SK-N-MC (cell line): ENCODE data around the gene RLBP1.

Source experiments
- DNase-seq: peaks from one replicate; pipeline ENCODE4 v3.0.0-alpha.2; 2011; ENCODE audit warnings: low read depth, low spot score
- H3K27ac ChIP-seq: fragments of 200-600 bp; sonication (generic); 2 replicates; pipeline ENCODE4 v1.5.1; 2016; ENCODE audit warnings: mixed run types
- H3K36me3 ChIP-seq: fragments of 200-600 bp; sonication (generic); 2 replicates; pipeline ENCODE4 v1.6.1; 2017; ENCODE audit warnings: antibody characterized with exemption, low read length, mixed read lengths; ENCODE audit not compliant: insufficient read depth
- H3K4me3 ChIP-seq: fragments of 200-600 bp; sonication (generic); 2 replicates; pipeline ENCODE4 v1.5.1; 2016
- H3K9ac ChIP-seq: fragments of 200-600 bp; sonication (generic); 2 replicates; pipeline ENCODE4 v1.8.0; 2017; ENCODE audit warnings: mixed run types, mixed read lengths; ENCODE audit not compliant: insufficient read length
- H3K9me3 ChIP-seq: fragments of 200-600 bp; sonication (generic); 2 replicates; pipeline ENCODE4 v1.6.1; 2017; ENCODE audit warnings: low read depth, mild to moderate bottlenecking, antibody characterized with exemption, low read length, moderate library complexity, mixed read lengths
- EZH2 ChIP-seq: fragments of 200-600 bp; sonication (generic); IDR thresholded peaks from one replicate; pipeline ENCODE4 v1.6.1; 2017; ENCODE audit warnings: antibody characterized with exemption
- FOXP2 ChIP-seq: optimal IDR thresholded peaks from 2 replicates; pipeline ENCODE3; 2011; ENCODE audit warnings: mild to moderate bottlenecking, moderate library complexity; ENCODE audit not compliant: insufficient read depth; ENCODE audit errors: extremely low read length, control extremely low read depth
- POLR2AphosphoS5 ChIP-seq: IDR thresholded peaks from 2 replicates; pipeline ENCODE4 v1.6.1; 2012; ENCODE audit warnings: mild to moderate bottlenecking, low read depth, low read length, borderline replicate concordance

The RLBP1 gene

GRCh38 chr15:89231832-89232231, 10.5 kb upstream of the RLBP1 start:
- H3K9me3 ChIP-seq = no peaks in the 10 kb centered on the region
- DNase-seq = no peak
- no peaks in the 10 kb centered on the region for H3K36me3 ChIP-seq
- no peak overlapping the region for H3K27ac ChIP-seq
- no peak overlapping the region for H3K4me3 ChIP-seq
- TF ChIP-seq EZH2 (no peak), POLR2AphosphoS5 (no peak)
- H3K9ac ChIP-seq = no peak overlapping the region

GRCh38 chr15:89230277-89230676, 8.9 kb upstream of the RLBP1 start:
- Histone ChIP-seq H3K9me3 (no peaks in the 10 kb centered on the region), H3K27ac (no peak overlapping the region), H3K9ac (no peak overlapping the region), H3K36me3 (no peaks in the 10 kb centered on the region), H3K4me3 (no peak overlapping the region)
- TF ChIP-seq EZH2 (no peak), FOXP2 (no peak), POLR2AphosphoS5 (no peak)
- DNase-seq = no peak

GRCh38 chr15:89227425-89227824, 6.0 kb upstream of the RLBP1 start:
- DNase-seq = no peak
- Histone ChIP-seq H3K9ac (no peak overlapping the region), H3K9me3 (no peaks in the 10 kb centered on the region), H3K4me3 (no peak overlapping the region), H3K36me3 (no peaks in the 10 kb centered on the region), H3K27ac (no peak overlapping the region)
- no peak for TF ChIP-seq POLR2AphosphoS5
- TF ChIP-seq FOXP2 = no peak
- no peak for TF ChIP-seq EZH2

DNA sequence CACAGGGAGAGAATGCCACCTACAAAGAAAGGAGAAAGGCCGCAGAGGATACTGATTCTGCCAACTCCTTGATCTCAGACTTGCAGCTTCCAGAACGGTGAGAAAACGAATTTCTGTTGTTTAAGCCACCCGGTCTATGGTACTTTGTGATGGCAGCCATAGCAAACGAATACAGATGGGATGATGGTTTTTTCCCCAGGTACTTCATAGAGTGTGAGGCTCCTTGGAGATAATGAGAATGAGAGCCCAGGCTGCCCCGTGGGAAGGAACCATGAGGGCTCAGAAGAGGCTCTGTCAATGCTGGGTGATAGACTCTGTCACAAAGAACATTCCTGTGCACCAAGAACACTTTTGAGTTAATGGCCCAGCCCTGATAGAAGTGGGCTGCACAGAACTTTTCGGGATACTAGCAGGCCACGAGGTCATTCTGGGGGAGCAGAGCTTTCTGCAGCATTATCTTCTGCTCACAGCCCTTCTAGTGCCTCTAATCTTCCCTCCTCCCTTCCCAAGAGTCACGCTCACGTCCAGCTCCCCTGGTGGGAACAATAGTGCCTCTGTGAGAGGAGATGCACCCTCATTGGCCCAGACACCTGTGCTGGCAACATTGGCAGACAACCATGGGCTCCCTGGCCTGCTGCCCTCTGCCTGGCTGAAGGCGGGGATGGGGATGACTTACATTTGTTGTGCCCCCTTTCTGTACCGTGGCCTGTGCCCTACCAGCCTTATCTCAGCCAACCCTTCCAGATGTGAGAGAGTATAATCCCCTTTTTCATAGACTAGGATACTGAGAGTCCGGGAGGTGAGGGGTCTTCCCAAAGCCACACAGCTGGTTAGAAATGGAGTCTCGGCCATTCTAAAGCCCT, 5.2 kb upstream of the RLBP1 start:
- Histone ChIP-seq H3K9me3 (no peaks in the 10 kb centered on the region), H3K4me3 (no peak overlapping the region)
- DNase-seq = no peak

GRCh38 chr15:89225588-89225987, 4.2 kb upstream of the RLBP1 start:
- Histone ChIP-seq H3K27ac (no peak overlapping the region), H3K4me3 (no peak overlapping the region), H3K36me3 (no peaks in the 10 kb centered on the region), H3K9me3 (no peaks in the 10 kb centered on the region), H3K9ac (no peak overlapping the region)
- DNase-seq = no peak
- no peak for TF ChIP-seq POLR2AphosphoS5
- TF ChIP-seq FOXP2 = no peak
- TF ChIP-seq EZH2 = no peak

More for the DNA sequence above, 5.2 kb upstream of the RLBP1 start:
- no peaks in the 10 kb centered on the region for H3K36me3 ChIP-seq
- H3K9ac ChIP-seq = no peak overlapping the region
- H3K27ac ChIP-seq = no peak overlapping the region
- TF ChIP-seq POLR2AphosphoS5 = no peak
- no peak for TF ChIP-seq FOXP2
- no peak for TF ChIP-seq EZH2

GRCh38 chr15:89218531-89218930, 2.8 kb downstream of the RLBP1 start:
- no peak for TF ChIP-seq FOXP2
- TF ChIP-seq POLR2AphosphoS5 = no peak
- TF ChIP-seq EZH2 = no peak
- Histone ChIP-seq H3K9me3 (no peaks in the 10 kb centered on the region), H3K27ac (no peak overlapping the region), H3K9ac (no peak overlapping the region), H3K36me3 (no peaks in the 10 kb centered on the region), H3K4me3 (no peak overlapping the region)
- DNase-seq = no peak

- no peak for DNase-seq
- Histone ChIP-seq H3K36me3 (no peaks in the 10 kb centered on the region), H3K9ac (no peak overlapping the region), H3K9me3 (no peaks in the 10 kb centered on the region), H3K4me3 (no peak overlapping the region), H3K27ac (no peak overlapping the region)
- TF ChIP-seq EZH2 = no peak
- TF ChIP-seq FOXP2 = no peak
- TF ChIP-seq POLR2AphosphoS5 = no peak
Measured at GRCh38 chr15:89217686-89218376, 3.5 kb downstream of the RLBP1 start.

- H3K36me3 ChIP-seq = no peaks in the 10 kb centered on the region
- no peak overlapping the region for H3K9ac ChIP-seq
- TF ChIP-seq EZH2 = no peak
- TF ChIP-seq POLR2AphosphoS5 = no peak
- TF ChIP-seq FOXP2 = no peak
- H3K4me3 ChIP-seq = no peak overlapping the region
- H3K27ac ChIP-seq = no peak overlapping the region
- no peaks in the 10 kb centered on the region for H3K9me3 ChIP-seq
- DNase-seq = no peak
Measured at GRCh38 chr15:89217031-89217430, 4.3 kb downstream of the RLBP1 start.

GRCh38 chr15:89215627-89216026, 5.8 kb downstream of the RLBP1 start:
- no peak overlapping the region for H3K4me3 ChIP-seq
- TF ChIP-seq FOXP2 = no peak
- no peak for TF ChIP-seq EZH2
- no peak for TF ChIP-seq POLR2AphosphoS5
- no peaks in the 10 kb centered on the region for H3K36me3 ChIP-seq
- H3K27ac ChIP-seq = no peak overlapping the region
- no peak for DNase-seq
- no peaks in the 10 kb centered on the region for H3K9me3 ChIP-seq
- no peak overlapping the region for H3K9ac ChIP-seq
